SU-DHL-6 (cell line): Measurements from ENCODE around the gene OAS3.

ENCODE experiments used
- EZH2phosphoT487 ChIP-seq: fragments of 200-600 bp; sonication (generic), shearing (Covaris generic); conservative IDR thresholded peaks from 2 replicates; pipeline ENCODE4 v1.6.1; 2018; ENCODE audit warnings: mild to moderate bottlenecking, antibody characterized with exemption, low read length, moderate library complexity, mixed read lengths
- TF ChIP-seq, protein P1 (sequence below): fragments of 200-600 bp; sonication (generic); IDR thresholded peaks from one replicate; pipeline ENCODE4 v1.5.1; 2017; ENCODE audit warnings: antibody characterized with exemption, mild to moderate bottlenecking, low read length, moderate library complexity; ENCODE audit not compliant: insufficient read depth, poor library complexity, severe bottlenecking

DNA sequence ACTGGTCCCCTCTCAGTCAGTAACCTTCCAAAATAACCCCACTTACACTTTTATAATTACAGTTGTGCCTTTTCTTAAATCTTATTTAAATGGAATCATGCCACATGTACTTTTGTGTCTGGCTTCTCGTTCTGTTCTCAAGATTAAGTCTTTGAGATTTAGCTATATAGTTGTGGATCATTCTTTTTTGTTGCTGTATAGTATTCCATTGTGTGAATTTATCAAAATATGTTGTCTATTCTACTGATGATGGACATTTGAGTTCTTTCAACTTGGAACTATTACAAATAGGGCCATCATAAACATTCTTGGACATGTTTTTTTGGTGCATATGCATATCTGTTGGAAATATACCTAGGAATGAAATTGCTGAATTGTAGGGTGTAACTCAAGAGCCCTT is 9.0 kb downstream of the OAS3 start:
- TF ChIP-seq, protein P1, sequence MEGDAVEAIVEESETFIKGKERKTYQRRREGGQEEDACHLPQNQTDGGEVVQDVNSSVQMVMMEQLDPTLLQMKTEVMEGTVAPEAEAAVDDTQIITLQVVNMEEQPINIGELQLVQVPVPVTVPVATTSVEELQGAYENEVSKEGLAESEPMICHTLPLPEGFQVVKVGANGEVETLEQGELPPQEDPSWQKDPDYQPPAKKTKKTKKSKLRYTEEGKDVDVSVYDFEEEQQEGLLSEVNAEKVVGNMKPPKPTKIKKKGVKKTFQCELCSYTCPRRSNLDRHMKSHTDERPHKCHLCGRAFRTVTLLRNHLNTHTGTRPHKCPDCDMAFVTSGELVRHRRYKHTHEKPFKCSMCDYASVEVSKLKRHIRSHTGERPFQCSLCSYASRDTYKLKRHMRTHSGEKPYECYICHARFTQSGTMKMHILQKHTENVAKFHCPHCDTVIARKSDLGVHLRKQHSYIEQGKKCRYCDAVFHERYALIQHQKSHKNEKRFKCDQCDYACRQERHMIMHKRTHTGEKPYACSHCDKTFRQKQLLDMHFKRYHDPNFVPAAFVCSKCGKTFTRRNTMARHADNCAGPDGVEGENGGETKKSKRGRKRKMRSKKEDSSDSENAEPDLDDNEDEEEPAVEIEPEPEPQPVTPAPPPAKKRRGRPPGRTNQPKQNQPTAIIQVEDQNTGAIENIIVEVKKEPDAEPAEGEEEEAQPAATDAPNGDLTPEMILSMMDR: no peak
- no peak for TF ChIP-seq EZH2phosphoT487
